HCT116 (cell line): ENCODE data around the gene SCN7A. TPM values are rescaled to one million over a fixed set of nuclear protein-coding genes. Genes with fewer than 3 reads are reported as not detected.

Experiments
- ATAC-seq: fragments of 200-7000 bp; cut with Tn5 transposase; 2 replicates; pipeline ENCODE4 v1.9.1; 2020; ENCODE audit warnings: mild to moderate bottlenecking, moderate library complexity
- BruUV-seq: library from RNA; stranded (reverse); fragments of 400-500 nt; replicated peaks from 2 replicates; lab custom pipeline; 2021; lab: Mats Ljungman, UMichigan
- CTCF ChIA-PET: fragments of 300-600 bp; sonication (Branson Sonifier 250); formaldehyde crosslinking; loops from one replicate; lab custom pipeline; 2021; ENCODE audit warnings: antibody characterized with exemption; lab: Charles Lee
- POLR2A ChIA-PET: fragments of 300-600, 350-600 bp; sonication (Branson Sonifier 250); formaldehyde crosslinking; loops from one replicate; lab custom pipeline; 2021; ENCODE audit warnings: antibody characterized with exemption; lab: Charles Lee
- RAD21 ChIA-PET, 2 experiments: fragments of 300-600 bp; sonication (Branson Sonifier 250); formaldehyde crosslinking; loops; one replicate each; lab custom pipeline; 2023; ENCODE audit warnings: low total read pairs in 2 of 2; ENCODE audit not compliant: uncharacterized antibody in 2 of 2, unreplicated experiment in 2 of 2, low non-redundant PET in 1 of 2; lab: Charles Lee
- DNase-seq: peaks from one replicate; pipeline ENCODE4 v3.0.0-alpha.2; 2010; ENCODE audit warnings: low read depth, low spot score
- H2AFZ ChIP-seq: fragments of 200-600 bp; shearing (Covaris generic), sonication (generic); 2 replicates; pipeline ENCODE4 v1.6.1; 2017; ENCODE audit warnings: low read depth, mixed run types, mixed read lengths, antibody characterized with exemption, low read length; ENCODE audit not compliant: poor library complexity, severe bottlenecking
- H3K27ac ChIP-seq: 2 replicates; pipeline ENCODE4 v1.5.1; 2012; ENCODE audit warnings: low read depth, low read length
- H3K27me3 ChIP-seq: fragments of 200-600 bp; sonication (generic); 2 replicates; pipeline ENCODE4 v1.6.1; 2016; ENCODE audit warnings: mixed run types, low read length, mixed read lengths; ENCODE audit not compliant: insufficient read depth
- H3K36me3 ChIP-seq, 2 experiments: fragments of 200-500 bp in 1 of 2; fragments of 200-600 bp in 1 of 2; sonication (Bioruptor generic) in 1 of 2; sonication (generic) in 1 of 2; 2 replicates each; pipeline versions ENCODE4 v1.5.1 to v1.6.1; 2014 to 2016; ENCODE audit warnings: low read length in 2 of 2, inconsistent platforms in 1 of 2, mixed read lengths in 1 of 2, mixed run types in 1 of 2; ENCODE audit not compliant: insufficient read depth in 2 of 2, control insufficient read depth in 1 of 2
- H3K4me1 ChIP-seq, 2 experiments: fragments of 200-600 bp in 1 of 2; sonication (generic) in 1 of 2; 2 replicates each; pipeline versions ENCODE4 v1.5.1 to v1.6.1; 2012 to 2017; ENCODE audit warnings: low read length in 2 of 2, inconsistent platforms in 1 of 2, mild to moderate bottlenecking in 1 of 2, mixed read lengths in 1 of 2, mixed run types in 1 of 2, moderate library complexity in 1 of 2; ENCODE audit not compliant: insufficient read depth in 2 of 2, control insufficient read depth in 1 of 2
- H3K4me2 ChIP-seq: fragments of 200-600 bp; sonication (generic); 2 replicates; pipeline ENCODE4 v1.6.1; 2017; ENCODE audit warnings: mixed run types, low read length, mixed read lengths
- H3K4me3 ChIP-seq, 2 experiments: fragments of 200-600 bp in 1 of 2; sonication (generic) in 1 of 2; replicated peaks in 1 of 2; 2 replicates each; pipeline ENCODE4 v1.5.1; 2011 to 2016; ENCODE audit warnings: low read length in 2 of 2, control low read depth in 1 of 2, low read depth in 1 of 2, mild to moderate bottlenecking in 1 of 2, mixed read lengths in 1 of 2, mixed run types in 1 of 2
- H3K79me2 ChIP-seq: fragments of 200-600 bp; sonication (generic); 2 replicates; pipeline ENCODE4 v1.6.1; 2017; ENCODE audit warnings: mild to moderate bottlenecking, mixed run types, low read length, moderate library complexity, mixed read lengths; ENCODE audit not compliant: insufficient read depth
- H3K9ac ChIP-seq: fragments of 200-600 bp; sonication (generic); 2 replicates; pipeline ENCODE4 v1.6.1; 2016; ENCODE audit warnings: low read length, mixed read lengths
- H3K9me2 ChIP-seq: fragments of 200-600 bp; sonication (generic), shearing (Covaris generic); 2 replicates; pipeline ENCODE4 v1.6.1; 2017; ENCODE audit warnings: mixed run types, mild to moderate bottlenecking, moderate library complexity; ENCODE audit not compliant: insufficient read depth
- H3K9me3 ChIP-seq, 2 experiments: fragments of 200-500 bp in 1 of 2; fragments of 200-600 bp in 1 of 2; sonication (Bioruptor generic) in 1 of 2; sonication (generic) in 1 of 2; 2 replicates each; pipeline ENCODE4 v1.6.1; 2014 to 2017; ENCODE audit warnings: low read length in 2 of 2, mixed read lengths in 2 of 2, inconsistent platforms in 1 of 2, low read depth in 1 of 2, mild to moderate bottlenecking in 1 of 2, mixed run types in 1 of 2, moderate library complexity in 1 of 2; ENCODE audit not compliant: control insufficient read depth in 1 of 2, insufficient read depth in 1 of 2
- H4K20me1 ChIP-seq: fragments of 200-600 bp; sonication (generic), shearing (Covaris generic); 2 replicates; pipeline ENCODE4 v1.6.1; 2017; ENCODE audit warnings: mixed run types, mild to moderate bottlenecking, moderate library complexity; ENCODE audit not compliant: insufficient read depth
- CBX3 ChIP-seq: IDR thresholded peaks from 2 replicates; pipeline ENCODE4 v1.6.1; 2012; ENCODE audit warnings: low read depth
- CEBPB ChIP-seq: IDR thresholded peaks from 2 replicates; pipeline ENCODE4 v1.6.1; 2012; ENCODE audit warnings: low read depth
- EZH2phosphoT487 ChIP-seq: fragments of 200-600 bp; IDR thresholded peaks from 2 replicates; pipeline ENCODE4 v1.6.1; 2018; ENCODE audit warnings: antibody characterized with exemption, borderline replicate concordance
- JUND ChIP-seq: IDR thresholded peaks from 2 replicates; pipeline ENCODE4 v1.6.1; 2012
- POLR2AphosphoS5 ChIP-seq: IDR thresholded peaks from 2 replicates; pipeline ENCODE4 v1.6.1; 2011; ENCODE audit warnings: mild to moderate bottlenecking, low read depth, low read length, moderate library complexity
- RAD21 ChIP-seq: IDR thresholded peaks from 2 replicates; pipeline ENCODE4 v1.6.1; 2012; ENCODE audit warnings: low read depth, mild to moderate bottlenecking
- REST ChIP-seq: IDR thresholded peaks from 2 replicates; pipeline ENCODE4 v1.6.1; 2012; ENCODE audit warnings: low read depth
- SP1 ChIP-seq: IDR thresholded peaks from 2 replicates; pipeline ENCODE4 v1.6.1; 2012; ENCODE audit warnings: low read depth
- SRF ChIP-seq: IDR thresholded peaks from 2 replicates; pipeline ENCODE4 v1.6.1; 2012; ENCODE audit warnings: low read depth
- ZFX ChIP-seq: fragments of 450-650 bp; IDR thresholded peaks from 2 replicates; pipeline ENCODE4 v1.6.1; 2017
- ZNF274 ChIP-seq: fragments of 200-500 bp; sonication (Bioruptor generic); IDR thresholded peaks from 2 replicates; pipeline ENCODE4 v1.6.1; 2014; ENCODE audit warnings: mild to moderate bottlenecking, low read depth, low read length, inconsistent platforms
- intact Hi-C: fragments of 100-400 bp; cut with micrococcal nuclease; formaldehyde crosslinking; loops from 2 replicates; pipeline ENCODE4 v1.10.0; 2022
- total RNA-seq: library from RNA; stranded (reverse); gene quantifications from one replicate; pipeline ENCODE4 v1.2.1, GENCODE V29; 2021; ENCODE audit not compliant: unreplicated experiment

Gene SCN7A
- total RNA-seq, 1 experiment from 2014 or later: 0.07 TPM

- Histone ChIP-seq H3K4me2 (no peak overlapping the region), H3K9me3 (no peaks in the 10 kb centered on the region), H3K4me1 (no peaks in the 10 kb centered on the region), H2AFZ (no peak overlapping the region), H4K20me1 (no peaks in the 10 kb centered on the region), H3K9me2 (no peaks in the 10 kb centered on the region), H3K27ac (no peak overlapping the region), H3K4me3 (no peak overlapping the region), H3K27me3 (peaks cover 24% of the 10 kb centered on the region), H3K9ac (no peak overlapping the region), H3K36me3 (no peaks in the 10 kb centered on the region), H3K79me2 (no peaks in the 10 kb centered on the region)
- DNase-seq (no peak), ATAC-seq (no peak)
- intact Hi-C loops: no loop called here
- TF ChIP-seq POLR2AphosphoS5: no peak
- no peak for TF ChIP-seq SRF
- TF ChIP-seq ZNF274: no peak
- TF ChIP-seq SP1: no peak
- TF ChIP-seq CEBPB: no peak
- no peak for TF ChIP-seq ZFX
- no peak for TF ChIP-seq CBX3
- TF ChIP-seq REST: no peak
- no peak for TF ChIP-seq RAD21
- no peak for TF ChIP-seq EZH2phosphoT487
- TF ChIP-seq JUND: no peak
- CTCF ChIA-PET: no interaction called here
- POLR2A ChIA-PET: no interaction called here
- RAD21 ChIA-PET: no interaction called here
- no TSS peak for BruUV-seq
Measured at GRCh38 chr2:166491461-166491860, 2.6 kb downstream of the SCN7A start.
